ENCODE data around the gene HEXB.

DNA sequence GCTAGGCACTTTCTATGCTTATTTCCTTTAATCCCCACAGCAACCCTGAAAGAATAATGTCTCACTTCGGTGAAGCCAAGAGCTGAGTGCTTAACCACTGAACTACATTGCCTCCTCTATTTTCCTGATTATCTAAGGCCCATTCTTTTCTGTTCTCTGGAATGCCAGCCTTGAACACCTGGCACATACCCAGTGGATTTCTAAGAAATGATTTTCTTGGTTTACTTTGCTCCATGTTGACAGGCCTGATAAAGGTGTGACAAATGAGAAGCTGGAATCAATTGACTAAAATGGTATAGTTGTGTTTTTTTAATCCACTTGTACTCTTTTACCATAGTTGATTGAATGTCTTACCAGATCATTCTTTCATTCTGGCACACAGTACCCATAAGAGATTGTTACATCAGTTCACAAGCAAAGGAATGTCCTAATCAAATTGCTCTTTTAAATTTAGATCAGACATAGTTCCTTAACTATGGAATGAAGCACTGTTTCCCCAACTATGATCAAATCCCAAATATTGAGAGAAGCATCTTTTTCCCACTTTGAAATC, 35.5 kb upstream of the HEXB start:
- no peak for TF ChIP-seq EZH2 (IDR thresholded peaks at IDR 0.05; ENCODE audit: low read depth)
- TF ChIP-seq, protein P1, sequence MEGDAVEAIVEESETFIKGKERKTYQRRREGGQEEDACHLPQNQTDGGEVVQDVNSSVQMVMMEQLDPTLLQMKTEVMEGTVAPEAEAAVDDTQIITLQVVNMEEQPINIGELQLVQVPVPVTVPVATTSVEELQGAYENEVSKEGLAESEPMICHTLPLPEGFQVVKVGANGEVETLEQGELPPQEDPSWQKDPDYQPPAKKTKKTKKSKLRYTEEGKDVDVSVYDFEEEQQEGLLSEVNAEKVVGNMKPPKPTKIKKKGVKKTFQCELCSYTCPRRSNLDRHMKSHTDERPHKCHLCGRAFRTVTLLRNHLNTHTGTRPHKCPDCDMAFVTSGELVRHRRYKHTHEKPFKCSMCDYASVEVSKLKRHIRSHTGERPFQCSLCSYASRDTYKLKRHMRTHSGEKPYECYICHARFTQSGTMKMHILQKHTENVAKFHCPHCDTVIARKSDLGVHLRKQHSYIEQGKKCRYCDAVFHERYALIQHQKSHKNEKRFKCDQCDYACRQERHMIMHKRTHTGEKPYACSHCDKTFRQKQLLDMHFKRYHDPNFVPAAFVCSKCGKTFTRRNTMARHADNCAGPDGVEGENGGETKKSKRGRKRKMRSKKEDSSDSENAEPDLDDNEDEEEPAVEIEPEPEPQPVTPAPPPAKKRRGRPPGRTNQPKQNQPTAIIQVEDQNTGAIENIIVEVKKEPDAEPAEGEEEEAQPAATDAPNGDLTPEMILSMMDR (conservative IDR thresholded peaks at IDR 0.05) = no peak
